ENCODE results near the gene SLC6A6. TPM values are rescaled to one million over a fixed set of nuclear protein-coding genes. Genes with fewer than 3 reads are reported as not detected.

Gene SLC6A6
- total and polyA plus RNA-seq, 10 donors = 3.4 to 150 (median 104) TPM

DNA sequence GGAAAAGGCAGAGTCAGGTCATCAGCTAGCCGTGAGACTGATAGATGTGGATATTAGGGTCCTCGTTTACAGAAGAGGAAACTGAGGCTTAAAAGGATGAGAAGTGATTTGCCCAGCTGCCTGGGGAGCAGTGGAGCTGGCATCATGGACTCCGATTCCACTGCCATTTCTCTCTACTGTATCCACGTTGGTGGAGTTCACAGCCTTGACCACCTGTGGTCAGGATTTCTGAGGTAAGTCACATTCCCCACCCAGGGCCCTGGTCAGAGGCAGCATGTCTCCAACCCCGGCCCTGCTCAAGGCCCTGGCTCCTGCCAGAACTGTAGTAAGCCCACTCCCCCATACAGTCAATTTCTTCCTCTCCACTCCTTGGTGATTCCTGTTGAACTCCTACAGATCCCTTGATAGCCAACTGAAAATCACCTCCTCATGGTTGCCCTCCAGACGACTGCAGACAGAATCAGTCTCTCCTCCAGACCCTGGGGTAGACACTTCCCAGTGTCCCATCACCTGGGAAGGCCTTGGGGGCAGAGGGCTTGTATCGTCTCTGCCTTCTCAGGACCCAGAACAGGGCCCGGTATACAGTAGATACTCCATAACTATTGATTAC, 41.2 kb upstream of the SLC6A6 start:
- H3K4me1 ChIP-seq = peaks cover 0 to 14% (median 2%) of the 10 kb centered on the region in 6 donors
- no peak for TF ChIP-seq POLR2A (IDR thresholded peaks at IDR 0.05)
- TF ChIP-seq, protein P1, sequence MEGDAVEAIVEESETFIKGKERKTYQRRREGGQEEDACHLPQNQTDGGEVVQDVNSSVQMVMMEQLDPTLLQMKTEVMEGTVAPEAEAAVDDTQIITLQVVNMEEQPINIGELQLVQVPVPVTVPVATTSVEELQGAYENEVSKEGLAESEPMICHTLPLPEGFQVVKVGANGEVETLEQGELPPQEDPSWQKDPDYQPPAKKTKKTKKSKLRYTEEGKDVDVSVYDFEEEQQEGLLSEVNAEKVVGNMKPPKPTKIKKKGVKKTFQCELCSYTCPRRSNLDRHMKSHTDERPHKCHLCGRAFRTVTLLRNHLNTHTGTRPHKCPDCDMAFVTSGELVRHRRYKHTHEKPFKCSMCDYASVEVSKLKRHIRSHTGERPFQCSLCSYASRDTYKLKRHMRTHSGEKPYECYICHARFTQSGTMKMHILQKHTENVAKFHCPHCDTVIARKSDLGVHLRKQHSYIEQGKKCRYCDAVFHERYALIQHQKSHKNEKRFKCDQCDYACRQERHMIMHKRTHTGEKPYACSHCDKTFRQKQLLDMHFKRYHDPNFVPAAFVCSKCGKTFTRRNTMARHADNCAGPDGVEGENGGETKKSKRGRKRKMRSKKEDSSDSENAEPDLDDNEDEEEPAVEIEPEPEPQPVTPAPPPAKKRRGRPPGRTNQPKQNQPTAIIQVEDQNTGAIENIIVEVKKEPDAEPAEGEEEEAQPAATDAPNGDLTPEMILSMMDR (IDR thresholded peaks at IDR 0.05 in 8 of 11, conservative IDR thresholded peaks at IDR 0.05 in 3 of 11) = no peak
- TF ChIP-seq POLR2AphosphoS5 (IDR thresholded peaks at IDR 0.05) = no peak
- no peaks in the 10 kb centered on the region for H3K9me3 ChIP-seq
- no peaks in the 10 kb centered on the region for H3K27me3 ChIP-seq (replicated peaks in 1 of 7)
- 81 to 90% (median 84%) methylated on average over 8 of the region's 8 CpGs for WGBS, 5 donors
- no peak for DNase-seq
- H3K27ac ChIP-seq = no peak overlapping the region
- H3K4me3 ChIP-seq = no peak overlapping the region
- intact Hi-C loops (cut with DNase I; ENCODE audit: low total_unique reads) = no loop called here
- H3K36me3 ChIP-seq = no peaks in the 10 kb centered on the region

DNA sequence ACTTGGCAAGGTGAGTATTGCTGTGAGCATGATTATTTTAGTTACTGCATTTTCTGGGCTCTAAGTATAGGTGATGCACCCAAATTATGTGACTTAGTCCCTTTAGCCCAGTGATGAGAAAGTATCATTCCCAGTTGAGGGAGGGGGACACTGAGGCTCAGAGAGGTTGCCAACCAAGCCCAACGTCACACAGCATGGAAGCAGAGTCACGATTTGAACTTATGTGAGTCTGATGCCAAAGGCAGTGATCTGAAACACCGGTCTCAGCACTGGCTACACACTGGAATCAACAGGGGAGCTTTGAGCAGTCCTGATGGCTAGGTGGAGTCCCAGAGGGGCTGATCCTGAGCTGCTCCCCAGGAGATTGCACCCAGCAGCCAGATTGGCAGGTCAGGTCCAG, 39.5 kb upstream of the SLC6A6 start:
- WGBS, 5 donors = 72 to 94% (median 92%) methylated on average over 2 to 3 of the region's 3 CpGs
- H3K27ac ChIP-seq = no peak overlapping the region
- no peak for DNase-seq
- intact Hi-C loops (cut with DNase I; ENCODE audit: low total_unique reads) = no loop called here
- no peaks in the 10 kb centered on the region for H3K9me3 ChIP-seq
- no peaks in the 10 kb centered on the region for H3K27me3 ChIP-seq (replicated peaks in 1 of 7)
- no peak overlapping the region for H3K4me3 ChIP-seq
- peaks cover 0 to 20% (median 2%) of the 10 kb centered on the region in 6 donors for H3K4me1 ChIP-seq
- H3K36me3 ChIP-seq = no peaks in the 10 kb centered on the region
- TF ChIP-seq, protein P1 (IDR thresholded peaks at IDR 0.05 in 8 of 11, conservative IDR thresholded peaks at IDR 0.05 in 3 of 11) = no peak
- TF ChIP-seq POLR2AphosphoS5 (IDR thresholded peaks at IDR 0.05) (no peak), POLR2A (IDR thresholded peaks at IDR 0.05) (no peak)

DNA sequence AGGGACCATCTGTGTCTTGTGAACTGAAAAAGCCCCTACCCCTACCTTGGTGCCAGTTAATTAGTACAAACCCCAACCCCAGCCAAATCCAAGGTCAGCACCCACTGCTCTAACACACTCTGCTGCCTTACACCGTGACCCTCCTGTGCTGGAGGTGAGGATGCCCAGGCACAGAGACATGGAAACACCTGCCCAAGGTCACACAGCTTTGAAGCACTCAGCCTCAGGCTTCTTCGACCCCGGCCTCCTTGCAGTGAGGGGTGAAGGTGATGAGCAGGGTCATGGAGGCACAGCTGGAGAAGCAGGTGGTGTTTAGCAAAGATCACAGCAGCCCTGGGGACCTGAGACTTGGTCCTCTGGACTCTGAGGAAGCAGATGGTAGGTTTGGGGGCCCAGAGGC, 39.0 kb upstream of the SLC6A6 start:
- Histone ChIP-seq H3K4me3 (no peak overlapping the region), H3K27ac (no peak overlapping the region), H3K4me1 (peaks cover 0 to 20% (median 2%) of the 10 kb centered on the region in 6 donors), H3K9me3 (no peaks in the 10 kb centered on the region), H3K36me3 (no peaks in the 10 kb centered on the region), H3K27me3 (replicated peaks in 1 of 7) (no peaks in the 10 kb centered on the region)
- TF ChIP-seq, protein P1 (IDR thresholded peaks at IDR 0.05 in 8 of 11, conservative IDR thresholded peaks at IDR 0.05 in 3 of 11) = no peak
- no peak for TF ChIP-seq POLR2AphosphoS5 (IDR thresholded peaks at IDR 0.05)
- TF ChIP-seq POLR2A (IDR thresholded peaks at IDR 0.05) = no peak
- intact Hi-C loops (cut with DNase I; ENCODE audit: low total_unique reads) = no loop called here
- no peak for DNase-seq
- WGBS, 5 donors = 85 to 95% (median 88%) methylated on average over 3 of the region's 3 CpGs

DNA sequence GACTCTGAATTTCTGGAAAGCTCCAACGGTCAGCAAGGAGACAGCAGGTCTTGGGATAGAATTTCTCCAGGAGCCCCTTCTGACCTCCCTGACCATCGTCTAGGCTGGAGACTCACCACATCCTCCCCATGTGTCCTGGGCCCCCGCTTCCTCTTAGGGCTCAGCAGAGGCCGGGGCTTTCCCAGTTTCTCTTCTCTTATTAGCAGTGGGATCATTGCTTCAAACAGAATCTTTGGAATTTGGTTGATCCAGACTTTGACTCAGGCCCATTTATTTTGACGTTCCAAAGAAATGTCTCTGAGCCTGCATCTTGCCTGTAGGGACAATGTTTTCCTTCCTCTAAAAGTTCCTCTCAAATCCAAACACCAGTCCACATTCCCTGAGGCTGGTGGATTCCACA, 38.4 kb upstream of the SLC6A6 start:
- Histone ChIP-seq H3K27me3 (replicated peaks in 1 of 7) (no peaks in the 10 kb centered on the region), H3K4me1 (peaks cover 0 to 20% (median 2%) of the 10 kb centered on the region in 6 donors), H3K9me3 (no peaks in the 10 kb centered on the region), H3K4me3 (no peak overlapping the region), H3K27ac (no peak overlapping the region), H3K36me3 (no peaks in the 10 kb centered on the region)
- WGBS, 5 donors = 32 to 40% (median 38%) methylated on average over 5 of the region's 5 CpGs
- intact Hi-C loops (cut with DNase I; ENCODE audit: low total_unique reads) = no loop called here
- TF ChIP-seq POLR2AphosphoS5 (IDR thresholded peaks at IDR 0.05) = no peak
- TF ChIP-seq POLR2A (IDR thresholded peaks at IDR 0.05) = no peak
- TF ChIP-seq, protein P1 (IDR thresholded peaks at IDR 0.05 in 8 of 11, conservative IDR thresholded peaks at IDR 0.05 in 3 of 11) = no peak
- DNase-seq = no peak

Measured in spleen (tissue), 11 donors.